ENCODE data around the gene CD36.

Gene CD36

DNA sequence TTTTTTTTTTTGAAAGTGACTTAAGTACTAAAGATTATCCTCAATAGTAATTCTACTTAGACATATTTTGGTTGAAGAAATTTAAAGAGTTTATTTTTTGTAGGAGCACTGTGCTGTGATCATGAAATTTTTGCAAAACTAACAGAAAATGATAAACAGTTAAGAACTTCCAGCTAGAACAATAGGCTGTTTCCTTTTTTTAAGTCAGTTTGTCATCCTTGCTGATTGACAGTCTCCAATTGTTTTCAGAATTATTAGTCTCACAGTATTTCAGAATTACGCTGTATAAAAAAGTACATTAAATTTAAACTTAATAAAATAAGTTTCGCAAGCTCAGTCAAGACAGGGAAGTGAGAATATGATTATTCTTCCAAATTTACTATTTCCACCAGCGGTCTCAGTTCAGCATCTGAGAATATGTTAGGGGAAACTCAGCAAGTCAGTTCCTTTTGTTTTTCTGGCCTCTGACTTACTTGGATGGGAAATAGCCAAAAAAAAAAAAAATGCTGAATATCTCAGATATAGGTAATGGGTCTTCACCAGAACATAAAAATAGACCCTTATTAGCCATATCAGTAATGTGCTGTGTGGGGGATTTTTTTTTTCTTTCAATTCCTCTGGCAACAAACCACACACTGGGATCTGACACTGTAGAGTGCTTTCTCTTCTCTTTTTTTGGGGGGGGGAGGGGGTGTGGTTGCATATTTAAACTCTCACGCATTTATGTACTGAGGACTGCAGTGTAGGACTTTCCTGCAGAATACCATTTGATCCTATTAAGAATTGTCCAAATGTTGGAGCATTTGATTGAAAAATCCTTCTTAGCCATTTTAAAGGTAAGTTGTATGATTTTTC is at the start of gene CD36:
TSS of gene CD36 (plus strand) at position 732 of the 855 bp plus-strand sequence. CDS start 8,099 bp downstream, outside the sequence.
- DNase-seq = no peak

DNA sequence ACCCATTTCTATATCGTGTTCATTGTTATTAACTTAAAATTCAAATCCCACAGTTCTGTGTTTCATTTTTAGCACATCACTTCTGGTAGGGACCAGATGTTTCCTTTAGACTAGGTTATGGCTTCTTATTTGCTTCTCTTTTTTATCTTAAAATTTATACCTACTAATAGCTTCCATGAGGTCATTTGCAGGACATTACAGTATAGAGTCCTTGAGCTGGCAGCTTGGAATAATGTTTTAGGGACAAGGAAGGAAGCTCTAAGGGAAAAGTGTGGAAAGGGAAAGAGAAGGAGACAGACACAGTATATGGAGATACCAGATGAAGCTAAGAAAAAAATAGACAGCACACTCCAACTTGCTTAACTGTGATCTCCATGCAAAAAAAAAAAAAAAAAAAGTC is 48.8 kb upstream of the CD36 start:
- no peak for DNase-seq

DNA sequence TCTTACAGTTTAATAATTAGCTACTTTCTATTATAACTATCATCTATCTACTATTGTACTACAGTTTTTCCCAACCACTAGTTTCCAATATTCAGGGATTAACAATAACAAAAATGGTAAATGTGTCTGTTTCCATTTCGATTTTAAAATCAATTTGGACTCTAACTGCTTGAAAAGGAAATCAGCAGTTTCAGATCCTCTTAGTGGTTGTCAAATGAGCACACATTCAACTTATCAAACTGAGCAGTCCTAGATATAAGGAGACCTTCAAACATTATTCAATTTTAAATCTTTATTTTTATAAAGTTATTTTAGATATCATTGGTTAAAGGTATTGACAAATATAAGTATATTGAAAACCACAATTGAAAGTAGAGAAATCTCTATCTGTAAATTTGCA is 46.8 kb upstream of the CD36 start:
- no peak for DNase-seq

DNA sequence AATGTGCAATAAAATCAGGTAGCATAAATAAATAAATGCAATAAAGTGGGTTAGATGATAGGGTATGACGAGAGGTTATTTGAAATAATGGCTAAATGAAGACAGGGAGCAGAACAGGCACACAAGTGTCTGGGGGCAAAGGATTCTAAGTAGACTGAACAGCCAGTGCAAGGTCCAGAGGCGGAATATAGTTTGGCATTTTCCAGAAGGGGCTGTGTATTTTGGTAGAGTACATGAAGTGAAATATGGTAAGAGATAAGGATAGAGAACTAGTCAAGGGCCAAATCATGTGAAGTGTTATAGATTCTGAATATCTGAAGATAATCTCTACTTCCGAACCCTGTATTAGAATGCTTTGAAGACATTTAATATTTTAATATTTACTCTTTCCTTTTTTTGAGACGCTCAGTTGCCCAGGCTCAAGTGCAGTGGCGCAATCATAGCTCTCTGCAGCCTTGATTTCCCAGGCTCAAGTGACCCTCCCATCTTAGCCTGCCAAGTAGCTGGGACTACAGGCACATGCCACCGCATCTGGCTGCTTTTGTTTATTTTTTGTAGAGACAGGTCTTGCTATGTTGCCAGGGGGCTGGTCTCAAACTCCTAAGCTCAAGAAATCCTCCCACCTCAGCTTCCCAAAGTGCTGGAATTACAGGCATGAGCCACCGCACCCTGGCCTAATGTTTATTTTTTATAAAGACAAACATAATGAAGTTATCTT is 44.4 kb upstream of the CD36 start:
- no peak for DNase-seq

DNA sequence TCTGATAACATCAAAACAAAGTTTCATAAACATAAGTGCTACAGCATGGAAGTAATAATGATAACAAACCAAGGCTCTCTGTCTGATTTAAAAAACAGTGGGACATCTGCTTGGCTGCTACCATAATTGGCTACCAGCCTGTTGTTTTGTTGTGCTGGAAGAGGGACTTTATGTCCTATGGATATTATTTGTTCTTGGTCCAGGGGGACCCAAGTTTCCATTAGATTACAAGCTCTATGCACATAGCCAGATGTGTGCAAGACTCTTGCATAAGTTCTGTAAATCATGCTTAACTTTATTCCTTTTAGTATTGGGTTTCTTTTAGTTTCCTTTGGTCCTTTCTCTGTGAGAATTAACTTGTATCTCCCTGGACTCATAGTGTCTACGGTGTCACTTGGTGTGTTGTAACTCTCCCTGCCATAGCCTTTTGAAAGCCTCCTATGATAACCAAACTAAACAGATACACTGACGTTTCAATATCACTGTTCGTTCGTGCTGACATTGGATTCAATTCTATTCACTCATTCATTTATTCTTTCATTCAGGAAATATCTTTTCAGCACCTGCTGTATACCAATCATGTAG is 41.4 kb upstream of the CD36 start:
- DNase-seq = no peak

DNA sequence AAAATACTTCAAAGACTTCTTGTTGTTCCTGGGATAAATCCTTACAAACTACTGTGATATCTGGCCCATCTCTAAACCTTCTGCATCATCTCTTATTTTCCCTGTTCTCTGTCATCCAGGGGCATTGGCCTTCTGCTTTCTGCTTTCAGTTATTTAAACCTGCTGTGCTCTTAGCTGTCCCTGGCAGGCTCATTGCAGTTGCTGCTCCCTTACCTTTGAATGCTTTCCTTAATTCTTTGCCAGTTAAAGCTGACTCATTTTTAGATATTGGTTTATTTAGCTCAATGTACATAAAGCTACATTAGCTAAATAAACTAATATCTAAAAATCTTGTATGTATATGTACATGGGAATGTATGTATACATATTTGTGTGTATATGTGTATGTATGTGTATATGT is 40.6 kb upstream of the CD36 start:
- no peak for DNase-seq

DNA sequence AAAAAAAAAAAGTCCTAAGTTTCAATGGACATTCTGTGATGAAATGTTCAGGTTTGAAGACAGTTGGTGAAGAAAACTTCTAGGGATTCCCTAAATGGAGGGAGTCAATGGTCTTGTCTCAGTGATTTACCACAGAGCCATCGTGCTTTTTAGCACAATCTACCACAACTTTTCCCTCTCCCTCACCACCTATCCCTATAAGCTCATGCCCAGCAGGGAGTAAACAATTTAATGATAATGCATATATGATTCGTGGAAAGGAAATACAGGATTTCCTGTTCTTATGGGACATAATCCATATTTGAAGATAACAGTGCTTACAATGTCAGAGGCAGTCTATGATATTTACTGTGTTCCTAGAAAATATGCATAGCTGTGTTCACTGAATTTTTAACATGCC is 38.4 kb upstream of the CD36 start:
- no peak for DNase-seq

DNA sequence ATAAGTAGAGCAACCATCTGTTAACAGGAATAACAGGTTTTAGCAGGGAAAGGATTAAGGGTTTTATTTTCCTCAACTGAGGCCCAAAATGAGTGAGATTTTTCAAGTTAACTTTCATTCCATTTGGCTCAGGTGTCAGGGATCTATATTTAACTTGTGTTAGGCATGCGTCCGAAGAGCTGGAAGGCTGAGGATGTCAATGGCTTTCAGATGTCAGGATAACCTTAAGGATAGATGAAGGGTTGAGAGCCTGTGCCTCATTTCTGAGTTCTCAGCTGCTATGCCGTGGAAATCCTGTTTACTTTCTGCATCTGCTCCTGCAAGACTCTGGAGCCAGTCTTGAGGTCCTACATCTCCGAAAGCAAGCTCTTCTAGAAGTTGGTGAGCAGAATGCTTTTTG is 36.4 kb upstream of the CD36 start:
- no peak for DNase-seq

DNA sequence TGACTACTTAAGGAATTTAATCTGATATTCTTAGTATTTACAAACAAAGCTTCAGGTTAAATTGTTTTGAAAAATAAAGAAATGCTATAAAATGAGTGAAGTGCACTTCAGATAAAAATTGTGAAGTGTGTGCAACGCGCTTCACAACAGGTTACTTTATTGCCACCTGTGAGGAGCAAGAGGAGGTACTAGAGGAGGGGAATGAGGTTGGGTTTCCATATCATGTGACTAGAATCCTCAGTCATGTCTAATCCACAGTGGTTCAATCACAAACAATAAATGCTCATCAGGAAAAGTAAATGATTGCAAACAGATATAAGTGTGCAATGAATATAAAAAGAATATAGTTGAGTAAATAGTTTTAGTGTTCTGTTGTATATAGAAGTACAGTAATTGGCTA is 34.5 kb upstream of the CD36 start:
- DNase-seq = peak; percentile 14

DNA sequence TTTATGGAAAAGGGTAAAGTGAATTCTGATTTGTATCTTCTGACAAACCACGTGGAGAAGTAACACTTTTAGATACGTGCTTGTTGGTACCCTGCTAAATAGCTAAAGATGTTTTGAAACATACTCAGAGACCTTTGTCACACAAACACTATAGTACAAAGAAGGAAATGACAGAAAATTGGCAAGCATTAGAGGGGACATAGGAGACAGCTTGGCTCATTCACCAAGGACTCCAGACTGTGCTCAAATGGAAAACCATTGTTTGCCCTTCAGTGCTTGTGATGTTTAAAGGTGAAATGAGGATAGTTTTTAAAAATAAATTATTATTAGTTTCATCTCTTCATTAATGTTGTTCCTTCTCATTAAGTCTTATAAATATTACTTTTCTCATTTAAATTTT is 34.0 kb upstream of the CD36 start:
- peak; percentile 16 for DNase-seq

DNA sequence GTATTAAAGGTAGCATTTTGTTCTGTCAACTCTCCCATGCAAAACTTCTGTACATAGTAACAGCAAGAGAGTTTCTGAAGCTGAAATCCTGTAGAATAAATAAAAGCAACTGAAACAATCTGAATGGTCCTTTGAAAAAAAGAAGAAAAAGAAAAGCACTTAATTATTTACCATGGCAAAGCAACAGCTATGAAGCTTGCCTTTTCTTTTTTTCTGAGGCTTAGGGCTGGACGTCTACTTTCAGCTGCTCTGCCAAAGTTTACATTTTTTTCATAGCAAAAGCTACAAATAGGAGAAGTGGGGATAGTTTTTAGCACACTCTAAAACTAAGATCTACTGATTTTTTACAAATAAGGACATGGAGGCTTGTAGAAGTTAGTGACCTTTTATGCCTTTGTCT is 31.3 kb upstream of the CD36 start:
- no peak for DNase-seq

DNA sequence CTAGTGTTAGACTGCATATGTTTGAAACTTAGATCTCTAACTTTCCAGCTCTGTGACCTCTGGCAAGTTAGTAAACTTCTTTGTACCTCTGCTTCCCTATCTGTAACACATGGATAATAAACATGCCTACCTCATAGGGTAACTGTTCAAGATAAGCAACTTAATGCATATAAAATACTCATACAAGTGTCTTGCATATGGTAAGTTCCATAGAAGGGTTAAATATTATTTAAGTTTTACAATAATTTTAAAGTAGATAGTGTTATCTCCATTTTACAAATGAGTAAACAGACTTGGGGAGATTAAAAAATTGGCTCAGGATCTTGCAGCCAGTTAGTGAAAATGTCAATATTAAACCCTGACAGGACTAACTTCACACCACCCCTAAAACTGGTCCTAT is 30.1 kb upstream of the CD36 start:
- DNase-seq = no peak

DNA sequence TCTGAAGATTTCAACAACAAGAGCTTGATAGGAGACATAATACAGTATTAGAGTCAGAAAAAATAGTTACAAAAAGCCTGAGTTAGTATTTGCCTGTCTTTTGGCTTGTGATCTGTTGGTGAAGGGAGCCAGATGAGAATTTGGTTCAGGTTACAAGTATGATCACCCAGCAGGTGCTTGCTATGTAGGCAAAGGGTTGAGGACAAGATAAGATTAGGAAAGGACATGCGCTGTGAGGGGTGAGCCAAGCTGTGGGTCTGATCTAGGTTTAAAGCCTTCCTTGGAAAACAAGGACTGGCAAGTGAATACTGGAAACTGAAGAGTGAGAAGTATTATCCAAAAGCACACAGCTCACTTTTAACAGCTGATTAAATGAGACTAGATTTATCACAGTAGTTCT is 28.7 kb upstream of the CD36 start:
- peak; percentile 48 for DNase-seq

DNA sequence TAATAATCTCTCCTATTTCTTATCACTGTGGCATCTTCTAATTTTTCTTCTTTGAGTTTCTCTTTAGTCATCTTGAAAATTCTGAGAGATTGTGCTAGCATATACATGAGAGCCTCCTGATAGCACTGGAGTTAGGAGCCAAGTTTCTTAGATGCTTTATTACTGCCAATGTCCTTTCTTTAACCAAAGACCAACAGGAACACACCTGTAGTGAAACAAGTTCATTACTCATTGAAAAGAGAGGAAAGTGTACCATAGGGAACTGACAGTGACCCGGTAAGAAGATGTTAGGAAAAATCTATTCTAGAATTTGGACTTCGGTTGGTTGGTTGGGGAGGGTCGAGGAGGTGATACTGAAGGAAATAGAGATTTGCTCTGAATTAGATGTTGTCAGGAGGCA is 27.1 kb upstream of the CD36 start:
- peak; percentile 81 for DNase-seq

DNA sequence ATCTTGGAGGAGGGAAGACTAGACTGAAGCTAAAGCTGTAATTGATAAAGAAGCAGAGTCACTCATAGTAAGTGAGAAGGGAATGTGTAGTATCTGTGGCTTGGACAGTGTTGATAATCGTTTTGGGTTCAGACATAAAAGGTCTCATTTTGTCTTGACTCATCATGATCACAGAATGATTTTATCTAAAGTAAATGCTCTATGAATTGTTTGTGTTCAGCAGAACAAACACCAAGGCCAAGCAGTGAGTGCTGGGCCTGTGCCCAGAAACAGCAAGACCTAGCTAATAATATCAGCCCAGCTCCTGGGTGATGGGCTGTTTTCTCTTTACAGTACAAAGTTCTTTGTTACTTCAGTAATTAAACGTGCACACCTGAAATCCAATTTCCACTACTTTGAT is 26.7 kb upstream of the CD36 start:
- peak; percentile 93 for DNase-seq

DNA sequence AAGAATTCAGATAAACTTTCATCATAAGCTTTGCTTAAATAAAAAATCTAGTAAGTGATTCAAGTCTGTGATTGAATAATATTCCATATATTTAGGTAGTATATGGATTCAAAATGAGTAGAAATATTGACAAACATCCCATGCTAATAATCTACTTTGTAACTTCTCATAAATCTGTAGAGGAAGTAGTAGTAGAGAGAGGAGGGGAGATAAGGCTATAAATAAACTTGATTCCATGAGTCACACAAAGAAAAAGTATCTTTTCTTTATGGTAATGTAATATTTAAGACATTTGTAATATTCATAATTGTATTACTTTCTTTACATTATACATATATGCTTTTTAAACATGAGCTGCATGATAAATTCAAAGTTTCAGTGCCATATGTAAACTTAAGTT is 25.6 kb upstream of the CD36 start:
- DNase-seq = no peak

DNA sequence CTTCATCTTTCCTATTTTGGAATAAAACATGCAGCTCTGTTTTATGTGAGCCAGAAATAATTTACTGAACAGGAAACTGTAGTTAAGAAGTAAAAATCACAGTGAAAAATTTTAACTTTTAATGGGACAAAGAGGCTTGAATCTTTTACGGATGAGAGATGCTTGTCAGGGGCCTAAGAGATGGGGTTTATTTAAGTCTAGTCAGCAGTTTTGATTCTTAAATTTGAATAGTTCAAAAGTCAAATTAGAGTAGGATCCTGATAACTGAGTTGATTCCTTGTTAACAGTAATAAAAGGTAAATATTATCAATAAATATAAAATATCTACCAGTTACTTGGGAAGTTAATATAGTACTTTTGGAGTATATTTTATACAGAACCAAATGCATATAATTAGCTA is 24.9 kb upstream of the CD36 start:
- DNase-seq = no peak

DNA sequence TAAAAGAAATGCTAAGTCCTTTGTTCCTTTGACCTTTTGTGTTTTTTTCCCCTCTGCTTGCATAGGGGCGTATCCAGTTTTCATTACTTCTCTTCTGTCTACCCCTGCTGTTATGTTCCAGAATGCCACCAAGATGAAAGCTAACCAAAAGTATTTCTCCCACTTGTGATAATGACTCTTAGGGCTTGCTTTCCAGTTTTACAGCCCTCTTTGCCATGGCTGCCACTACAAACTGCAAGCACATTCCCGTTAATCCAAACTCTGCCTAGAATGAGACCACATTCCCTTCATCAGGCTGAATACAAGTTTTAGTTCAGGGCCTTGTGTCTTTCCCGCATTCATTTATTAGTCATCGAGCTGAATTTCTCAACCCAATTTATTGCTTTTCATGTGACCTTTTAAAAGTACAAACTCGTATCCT is 23.6 kb upstream of the CD36 start:
- no peak for DNase-seq

DNA sequence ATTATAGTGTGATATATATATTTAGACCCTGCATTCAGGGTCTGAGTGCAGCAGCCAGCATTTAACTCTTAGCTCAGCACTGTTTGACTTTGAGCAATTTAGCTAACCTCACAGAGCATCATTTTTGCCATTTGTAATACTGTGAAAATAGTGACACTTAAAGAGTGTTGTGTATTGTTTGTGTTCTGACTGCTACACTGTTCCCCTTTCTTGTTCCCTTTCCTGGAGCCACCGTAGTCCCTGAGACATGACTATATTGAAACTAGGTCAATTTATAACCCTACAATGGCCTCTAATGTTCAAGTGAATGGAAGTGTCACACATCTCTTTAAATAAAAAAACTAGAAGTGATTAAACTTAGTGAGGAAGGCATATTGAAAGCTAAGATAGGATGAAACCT is 20.3 kb upstream of the CD36 start:
- no peak for DNase-seq

DNA sequence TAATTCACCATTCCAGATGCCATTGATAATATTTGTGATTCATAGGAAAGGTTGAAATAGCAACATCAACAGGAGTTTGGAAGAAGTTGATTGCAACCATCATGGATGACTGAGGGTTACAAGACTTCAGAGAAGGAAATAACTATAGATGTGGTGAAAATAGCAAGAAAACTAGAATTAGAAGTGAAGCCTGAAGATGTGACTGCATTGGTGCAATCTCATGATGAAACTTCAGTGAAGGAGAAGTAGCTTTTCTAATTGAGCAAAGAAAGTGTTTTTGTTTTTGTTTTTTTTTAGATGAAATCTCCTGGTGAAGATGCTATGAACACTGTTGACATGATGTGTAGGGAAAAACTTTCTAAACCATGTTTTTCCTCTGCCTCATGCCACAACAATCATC is 18.7 kb upstream of the CD36 start:
- DNase-seq = no peak

DNA sequence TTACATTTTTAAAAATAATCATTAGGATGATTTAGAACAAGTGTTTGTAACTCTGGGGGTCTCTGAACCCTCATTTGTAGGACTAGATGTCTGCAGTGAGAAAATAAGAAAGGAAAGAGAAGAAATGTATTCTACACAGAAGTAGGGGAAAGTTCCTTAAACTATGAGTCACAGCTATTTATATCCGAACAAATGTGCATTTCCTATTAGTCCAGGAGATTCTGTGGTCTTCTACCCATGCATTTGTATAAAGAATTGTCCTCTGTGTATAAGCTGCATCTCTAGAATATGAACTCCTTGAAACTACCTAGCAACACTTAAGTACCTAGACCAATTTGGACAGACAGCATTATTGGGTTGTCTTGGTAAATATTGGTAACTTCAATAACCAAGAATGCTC is 15.9 kb upstream of the CD36 start:
- no peak for DNase-seq

DNA sequence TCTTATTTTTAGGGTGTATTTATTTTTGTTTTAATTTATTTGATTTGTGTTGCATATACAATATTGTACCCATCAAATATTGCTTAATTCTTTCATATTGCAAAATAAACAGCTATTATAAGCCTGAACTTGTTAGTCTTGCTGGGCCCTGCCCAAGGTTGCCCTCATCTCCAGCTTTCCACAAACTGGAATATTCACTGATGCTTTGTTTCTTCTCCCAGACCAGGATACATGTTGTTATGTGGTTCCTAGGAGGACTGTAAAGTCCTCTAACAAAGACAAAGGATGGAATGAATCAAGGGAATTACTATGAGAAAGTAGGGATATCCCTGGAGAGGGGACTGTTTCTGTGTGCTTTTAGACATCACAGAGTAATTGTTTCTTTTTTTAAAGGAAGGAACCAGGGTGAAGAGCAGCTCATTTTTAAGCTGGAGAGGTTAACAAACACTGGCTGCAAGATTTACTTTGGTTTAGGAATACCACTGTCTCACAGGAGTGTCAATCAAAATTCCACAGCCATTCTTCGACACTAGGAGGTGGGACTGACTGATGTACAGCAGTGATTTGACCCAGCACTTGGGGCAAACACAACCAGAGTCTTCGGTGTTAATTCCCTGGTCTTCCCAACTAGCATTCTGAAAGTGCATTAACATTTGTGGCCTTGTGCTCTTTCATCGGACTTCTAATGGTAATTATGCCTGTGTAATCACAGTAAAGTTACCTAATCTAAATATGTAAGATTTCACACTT is 14.8 kb upstream of the CD36 start:
- DNase-seq = no peak

DNA sequence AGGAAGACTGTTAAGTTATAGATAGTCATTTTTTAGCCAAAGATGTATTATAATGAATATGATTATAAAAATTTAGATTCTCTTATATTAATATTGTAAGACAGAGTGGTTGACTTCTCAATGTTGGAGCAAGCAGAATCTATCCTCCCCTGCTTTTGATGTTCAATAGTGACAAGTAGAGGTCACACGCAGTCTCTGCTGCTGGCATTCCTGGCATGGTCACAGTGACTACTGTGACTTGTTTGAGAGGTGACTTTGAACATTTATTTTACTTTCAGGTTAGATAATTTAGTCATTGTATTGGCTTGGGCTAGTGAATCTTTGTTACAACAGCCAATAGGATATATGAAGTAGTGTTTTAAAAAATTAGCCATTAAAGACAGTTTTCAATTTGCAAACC is 13.7 kb upstream of the CD36 start:
- no peak for DNase-seq

Measured in NCI-H1092 treated with DMSO at 0.1 percent for 48 hours (cell line).